Measurements from ENCODE around the gene BCR.
"Not testable (repeated sequence)": the region's sequence is repeated elsewhere in the genome, so short reads cannot be mapped to it uniquely, and the experiment has no call there.

BCR gene

DNA sequence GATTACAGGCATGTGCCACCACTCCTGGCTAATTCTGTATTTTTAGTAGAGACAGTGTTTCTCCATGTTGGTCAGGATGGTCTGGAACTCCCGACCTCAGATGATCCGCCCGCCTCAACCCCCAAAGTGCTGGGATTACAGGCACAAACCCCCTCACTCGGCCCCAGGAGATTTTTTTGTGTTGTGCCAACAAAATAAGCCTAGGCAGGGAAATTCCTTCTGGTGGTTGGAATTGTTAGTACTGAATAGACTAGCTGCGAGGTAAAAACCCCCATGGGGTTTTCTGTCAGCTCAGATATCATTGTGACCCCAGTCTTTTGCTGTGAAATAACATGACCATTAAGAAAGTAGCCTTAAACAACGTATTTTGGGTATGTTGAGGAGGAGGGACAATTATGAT lies 144.9 kb downstream of the BCR start:
- Histone ChIP-seq H3K9me3 (ENCODE audit: severe bottlenecking) (no peaks in the 10 kb centered on the region), H3K27me3 (ENCODE audit: insufficient read depth, poor library complexity, severe bottlenecking) (no peaks in the 10 kb centered on the region), H3K4me3 (ENCODE audit: severe bottlenecking) (no peak overlapping the region), H3K36me3 (ENCODE audit: low read depth) (no peaks in the 10 kb centered on the region), H3K4me1 (ENCODE audit: insufficient read depth, poor library complexity, severe bottlenecking) (no peaks in the 10 kb centered on the region), H3K27ac (ENCODE audit: poor library complexity, severe bottlenecking) (no peak overlapping the region)
- TF ChIP-seq, protein P1, sequence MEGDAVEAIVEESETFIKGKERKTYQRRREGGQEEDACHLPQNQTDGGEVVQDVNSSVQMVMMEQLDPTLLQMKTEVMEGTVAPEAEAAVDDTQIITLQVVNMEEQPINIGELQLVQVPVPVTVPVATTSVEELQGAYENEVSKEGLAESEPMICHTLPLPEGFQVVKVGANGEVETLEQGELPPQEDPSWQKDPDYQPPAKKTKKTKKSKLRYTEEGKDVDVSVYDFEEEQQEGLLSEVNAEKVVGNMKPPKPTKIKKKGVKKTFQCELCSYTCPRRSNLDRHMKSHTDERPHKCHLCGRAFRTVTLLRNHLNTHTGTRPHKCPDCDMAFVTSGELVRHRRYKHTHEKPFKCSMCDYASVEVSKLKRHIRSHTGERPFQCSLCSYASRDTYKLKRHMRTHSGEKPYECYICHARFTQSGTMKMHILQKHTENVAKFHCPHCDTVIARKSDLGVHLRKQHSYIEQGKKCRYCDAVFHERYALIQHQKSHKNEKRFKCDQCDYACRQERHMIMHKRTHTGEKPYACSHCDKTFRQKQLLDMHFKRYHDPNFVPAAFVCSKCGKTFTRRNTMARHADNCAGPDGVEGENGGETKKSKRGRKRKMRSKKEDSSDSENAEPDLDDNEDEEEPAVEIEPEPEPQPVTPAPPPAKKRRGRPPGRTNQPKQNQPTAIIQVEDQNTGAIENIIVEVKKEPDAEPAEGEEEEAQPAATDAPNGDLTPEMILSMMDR (IDR thresholded peaks at IDR 0.05; ENCODE audit: poor library complexity, severe bottlenecking): no peak
- DNase-seq (ENCODE audit: low spot score) (no peak), ATAC-seq (ENCODE audit: low read depth) (no peak)

DNA sequence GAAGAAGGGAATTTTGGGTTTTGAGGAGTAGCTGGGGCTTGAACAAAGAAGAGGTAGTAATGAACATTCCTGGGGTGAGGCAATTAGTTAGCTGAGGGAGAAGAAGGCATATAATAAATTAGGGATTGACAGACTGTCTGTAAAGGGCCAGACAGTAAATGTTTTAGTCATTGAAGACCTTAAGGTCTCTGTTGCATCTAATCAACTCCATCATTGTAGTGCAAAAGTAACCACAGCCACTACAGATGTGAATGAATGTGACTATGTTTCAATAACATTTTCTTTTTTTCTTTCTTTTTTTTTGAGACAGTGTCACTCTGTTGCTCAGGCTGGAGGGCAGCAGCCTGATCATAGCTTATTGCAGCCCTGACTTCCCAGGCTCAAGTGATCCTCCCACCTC lies 153.5 kb downstream of the BCR start:
- H3K4me1 ChIP-seq (ENCODE audit: insufficient read depth, poor library complexity, severe bottlenecking); ATAC-seq (ENCODE audit: low read depth); H3K27me3 ChIP-seq (ENCODE audit: insufficient read depth, poor library complexity, severe bottlenecking); H3K36me3 ChIP-seq (ENCODE audit: low read depth); DNase-seq (ENCODE audit: low spot score); H3K9me3 ChIP-seq (ENCODE audit: severe bottlenecking); H3K27ac ChIP-seq (ENCODE audit: poor library complexity, severe bottlenecking); H3K4me3 ChIP-seq (ENCODE audit: severe bottlenecking): not testable (repeated sequence)

DNA sequence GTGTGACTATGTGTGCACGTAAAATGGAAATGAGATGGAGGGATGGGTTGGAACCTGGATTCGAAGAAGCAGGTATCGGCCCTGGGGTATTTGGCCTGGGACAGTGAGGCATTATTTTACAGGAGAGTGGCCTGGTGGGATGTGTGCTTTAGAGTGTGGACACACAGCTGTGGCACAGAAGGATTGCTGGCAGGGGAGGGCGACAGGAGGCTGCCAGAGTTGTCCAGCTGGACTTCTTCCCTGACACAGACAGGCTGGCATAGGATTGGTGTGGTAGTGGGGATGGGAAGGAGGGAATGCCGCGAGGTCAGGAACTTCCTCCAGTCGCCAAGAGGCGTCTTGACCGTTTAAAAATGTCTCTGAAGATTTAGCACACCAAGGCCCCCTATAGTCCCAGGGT lies 157.4 kb downstream of the BCR start:
- DNase-seq (ENCODE audit: low spot score); H3K27me3 ChIP-seq (ENCODE audit: insufficient read depth, poor library complexity, severe bottlenecking); H3K27ac ChIP-seq (ENCODE audit: poor library complexity, severe bottlenecking); H3K9me3 ChIP-seq (ENCODE audit: severe bottlenecking); H3K4me3 ChIP-seq (ENCODE audit: severe bottlenecking); H3K36me3 ChIP-seq (ENCODE audit: low read depth); ATAC-seq (ENCODE audit: low read depth); H3K4me1 ChIP-seq (ENCODE audit: insufficient read depth, poor library complexity, severe bottlenecking): not testable (repeated sequence)

DNA sequence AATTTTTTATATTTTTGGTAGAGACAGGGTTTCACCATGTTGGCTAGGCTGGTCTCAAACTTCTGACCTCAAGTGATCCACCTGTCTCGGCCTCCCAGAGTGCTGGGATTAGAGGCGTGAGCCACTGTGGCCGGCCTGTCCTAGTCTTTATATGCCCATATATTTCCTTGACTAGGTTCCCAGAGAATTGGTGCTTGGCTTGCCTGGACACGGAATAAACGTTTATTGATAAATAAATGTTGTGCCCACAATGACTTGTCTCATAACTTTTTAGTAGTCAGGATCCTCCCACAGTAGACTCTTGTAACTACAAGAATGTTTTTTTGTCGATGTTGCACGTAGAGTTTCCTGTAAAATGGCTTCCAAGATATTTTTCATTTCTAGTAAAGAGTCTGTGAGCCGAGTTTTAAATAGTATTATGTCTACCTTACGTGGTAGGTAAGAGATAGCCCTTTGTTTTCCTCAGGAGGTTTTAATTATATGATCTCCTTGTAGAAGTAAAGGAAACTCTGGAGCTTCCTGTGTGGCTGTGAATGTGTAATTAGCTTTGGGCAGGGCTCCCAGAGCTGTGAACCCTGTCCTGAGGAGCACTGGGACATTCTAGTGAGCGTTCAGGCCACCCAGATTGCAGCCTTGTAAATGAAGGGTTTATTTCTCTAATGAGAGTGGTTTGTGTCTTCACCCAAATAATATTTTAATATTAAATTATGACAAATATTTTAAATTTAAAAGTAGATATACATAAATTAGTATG lies 161.8 kb downstream of the BCR start:
- H3K27ac ChIP-seq (ENCODE audit: poor library complexity, severe bottlenecking); ATAC-seq (ENCODE audit: low read depth); DNase-seq (ENCODE audit: low spot score): not testable (repeated sequence)

GRCh38 chr22:23351321-23351720 lies 171.0 kb downstream of the BCR start:
- peaks cover 46% of the 10 kb centered on the region for H3K27me3 ChIP-seq (ENCODE audit: insufficient read depth, poor library complexity, severe bottlenecking)
- ATAC-seq (ENCODE audit: low read depth) (no peak), DNase-seq (ENCODE audit: low spot score) (no peak)
- H3K4me3 ChIP-seq (ENCODE audit: severe bottlenecking): no peak overlapping the region
- H3K36me3 ChIP-seq (ENCODE audit: low read depth): no peaks in the 10 kb centered on the region
- TF ChIP-seq, protein P1 (IDR thresholded peaks at IDR 0.05; ENCODE audit: poor library complexity, severe bottlenecking): no peak
- no peak overlapping the region for H3K27ac ChIP-seq (ENCODE audit: poor library complexity, severe bottlenecking)
- no peaks in the 10 kb centered on the region for H3K4me1 ChIP-seq (ENCODE audit: insufficient read depth, poor library complexity, severe bottlenecking)
- no peaks in the 10 kb centered on the region for H3K9me3 ChIP-seq (ENCODE audit: severe bottlenecking)

More for the DNA sequence above, 161.8 kb downstream of the BCR start:
- H3K36me3 ChIP-seq (ENCODE audit: low read depth); H3K9me3 ChIP-seq (ENCODE audit: severe bottlenecking); H3K4me1 ChIP-seq (ENCODE audit: insufficient read depth, poor library complexity, severe bottlenecking); H3K4me3 ChIP-seq (ENCODE audit: severe bottlenecking); H3K27me3 ChIP-seq (ENCODE audit: insufficient read depth, poor library complexity, severe bottlenecking): not testable (repeated sequence)

GRCh38 chr22:23353004-23353403 lies 172.7 kb downstream of the BCR start:
- Histone ChIP-seq H3K4me3 (ENCODE audit: severe bottlenecking) (no peak overlapping the region), H3K27me3 (ENCODE audit: insufficient read depth, poor library complexity, severe bottlenecking) (peaks cover 46% of the 10 kb centered on the region), H3K4me1 (ENCODE audit: insufficient read depth, poor library complexity, severe bottlenecking) (no peaks in the 10 kb centered on the region), H3K36me3 (ENCODE audit: low read depth) (no peaks in the 10 kb centered on the region), H3K9me3 (ENCODE audit: severe bottlenecking) (no peaks in the 10 kb centered on the region), H3K27ac (ENCODE audit: poor library complexity, severe bottlenecking) (no peak overlapping the region)
- ATAC-seq (ENCODE audit: low read depth) (no peak), DNase-seq (ENCODE audit: low spot score) (no peak)
- TF ChIP-seq, protein P1 (IDR thresholded peaks at IDR 0.05; ENCODE audit: poor library complexity, severe bottlenecking): no peak
